ENCODE data around the gene IL3.

DNA sequence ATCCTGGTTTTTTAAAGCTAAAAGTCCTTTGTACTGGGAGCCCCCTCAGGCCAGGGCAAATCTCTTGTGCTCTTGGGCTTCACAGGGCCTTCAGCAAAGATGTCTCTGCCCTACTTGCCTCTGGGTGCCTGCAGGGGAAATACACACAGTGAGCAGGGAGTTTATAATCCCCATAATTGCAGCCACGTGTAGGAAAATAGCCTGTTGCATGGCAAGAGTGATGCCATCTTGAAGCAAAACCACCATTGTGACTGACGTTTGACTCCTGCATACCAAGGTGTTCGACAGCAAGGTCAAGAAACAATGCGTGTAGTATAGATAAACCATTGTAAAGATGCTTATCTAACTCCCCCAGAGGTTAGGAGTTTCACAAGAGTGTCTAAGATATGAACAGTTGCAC, 11.4 kb upstream of the IL3 start:
- TF ChIP-seq, protein P1, sequence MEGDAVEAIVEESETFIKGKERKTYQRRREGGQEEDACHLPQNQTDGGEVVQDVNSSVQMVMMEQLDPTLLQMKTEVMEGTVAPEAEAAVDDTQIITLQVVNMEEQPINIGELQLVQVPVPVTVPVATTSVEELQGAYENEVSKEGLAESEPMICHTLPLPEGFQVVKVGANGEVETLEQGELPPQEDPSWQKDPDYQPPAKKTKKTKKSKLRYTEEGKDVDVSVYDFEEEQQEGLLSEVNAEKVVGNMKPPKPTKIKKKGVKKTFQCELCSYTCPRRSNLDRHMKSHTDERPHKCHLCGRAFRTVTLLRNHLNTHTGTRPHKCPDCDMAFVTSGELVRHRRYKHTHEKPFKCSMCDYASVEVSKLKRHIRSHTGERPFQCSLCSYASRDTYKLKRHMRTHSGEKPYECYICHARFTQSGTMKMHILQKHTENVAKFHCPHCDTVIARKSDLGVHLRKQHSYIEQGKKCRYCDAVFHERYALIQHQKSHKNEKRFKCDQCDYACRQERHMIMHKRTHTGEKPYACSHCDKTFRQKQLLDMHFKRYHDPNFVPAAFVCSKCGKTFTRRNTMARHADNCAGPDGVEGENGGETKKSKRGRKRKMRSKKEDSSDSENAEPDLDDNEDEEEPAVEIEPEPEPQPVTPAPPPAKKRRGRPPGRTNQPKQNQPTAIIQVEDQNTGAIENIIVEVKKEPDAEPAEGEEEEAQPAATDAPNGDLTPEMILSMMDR (IDR thresholded peaks at IDR 0.05 in 4 of 5, conservative IDR thresholded peaks at IDR 0.05 in 1 of 5), result no peak
- TF ChIP-seq POLR2A (IDR thresholded peaks at IDR 0.05), result no peak

All from gastrocnemius medialis (tissue), 4 donors.